Uterus (tissue), 2 donors: ENCODE data around the gene JAKMIP2.

Source experiments
- CTCF ChIP-seq, 4 experiments: fragments of 200-600 bp in 2 of 4; fragments of 450-650 bp in 2 of 4; sonication (generic) in 2 of 4; IDR thresholded peaks; one replicate each; pipeline ENCODE4 v1.5.1; 2016 to 2019; ENCODE audit warnings: antibody characterized with exemption in 4 of 4, mild to moderate bottlenecking in 2 of 4, moderate library complexity in 1 of 4
- POLR2A ChIP-seq, 2 donors: fragments of 450-650 bp; IDR thresholded peaks; one replicate each; pipeline ENCODE4 v1.6.1; 2016; ENCODE audit warnings: antibody characterized with exemption in 2 of 2, mild to moderate bottlenecking in 1 of 2, moderate library complexity in 1 of 2

GRCh38 chr5:147746986-147747385 lies 35.5 kb downstream of the JAKMIP2 start:
- no peak for TF ChIP-seq CTCF (IDR thresholded peaks at IDR 0.05)
- TF ChIP-seq POLR2A (IDR thresholded peaks at IDR 0.05): no peak
